Measurements from ENCODE around the gene CDH5. TPM values are rescaled to one million over a fixed set of nuclear protein-coding genes. Genes with fewer than 3 reads are reported as not detected.

The CDH5 gene
- total RNA-seq, 4 donors from 2014 or later, result 56.0 to 90.0 (median 67.2) TPM

DNA sequence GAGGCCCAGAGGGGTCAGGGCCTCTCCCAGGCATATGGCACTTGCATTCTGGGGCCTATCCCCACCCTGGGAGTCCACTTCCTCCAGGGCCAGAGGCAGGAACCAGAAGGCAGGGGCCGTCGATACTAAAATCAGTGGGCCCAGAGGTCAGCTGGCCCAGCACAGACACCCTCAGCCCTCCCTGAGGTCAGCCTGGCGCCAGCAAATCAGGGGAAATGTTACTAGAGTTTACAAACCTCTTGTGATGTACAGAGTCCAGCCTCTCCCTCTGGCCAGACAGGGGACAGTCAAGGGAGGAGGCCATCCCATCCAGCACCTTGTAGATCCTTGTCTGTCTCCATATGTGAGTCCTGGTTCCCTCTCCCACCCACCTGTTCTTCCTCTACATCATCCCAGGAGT lies 10.8 kb downstream of the CDH5 start:
- peak overlapping the region in 2 of 3 donors; percentile 17 to 24 for H3K27ac ChIP-seq
- H3K4me3 ChIP-seq (replicated peaks in 1 of 3), result no peak overlapping the region
- H3K36me3 ChIP-seq, result no peaks in the 10 kb centered on the region
- intact Hi-C loops (cut with DNase I), result no loop called here
- H3K27me3 ChIP-seq, result no peaks in the 10 kb centered on the region
- WGBS, 2 donors, result 67 to 80% methylated on average over 1 to 3 of the region's 3 CpGs
- TF ChIP-seq, protein P1, sequence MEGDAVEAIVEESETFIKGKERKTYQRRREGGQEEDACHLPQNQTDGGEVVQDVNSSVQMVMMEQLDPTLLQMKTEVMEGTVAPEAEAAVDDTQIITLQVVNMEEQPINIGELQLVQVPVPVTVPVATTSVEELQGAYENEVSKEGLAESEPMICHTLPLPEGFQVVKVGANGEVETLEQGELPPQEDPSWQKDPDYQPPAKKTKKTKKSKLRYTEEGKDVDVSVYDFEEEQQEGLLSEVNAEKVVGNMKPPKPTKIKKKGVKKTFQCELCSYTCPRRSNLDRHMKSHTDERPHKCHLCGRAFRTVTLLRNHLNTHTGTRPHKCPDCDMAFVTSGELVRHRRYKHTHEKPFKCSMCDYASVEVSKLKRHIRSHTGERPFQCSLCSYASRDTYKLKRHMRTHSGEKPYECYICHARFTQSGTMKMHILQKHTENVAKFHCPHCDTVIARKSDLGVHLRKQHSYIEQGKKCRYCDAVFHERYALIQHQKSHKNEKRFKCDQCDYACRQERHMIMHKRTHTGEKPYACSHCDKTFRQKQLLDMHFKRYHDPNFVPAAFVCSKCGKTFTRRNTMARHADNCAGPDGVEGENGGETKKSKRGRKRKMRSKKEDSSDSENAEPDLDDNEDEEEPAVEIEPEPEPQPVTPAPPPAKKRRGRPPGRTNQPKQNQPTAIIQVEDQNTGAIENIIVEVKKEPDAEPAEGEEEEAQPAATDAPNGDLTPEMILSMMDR (IDR thresholded peaks at IDR 0.05), result no peak
- no peak for TF ChIP-seq POLR2A (IDR thresholded peaks at IDR 0.05)
- H3K4me1 ChIP-seq, result no peaks in the 10 kb centered on the region
- DNase-seq, result no peak
- H3K9me3 ChIP-seq, result no peaks in the 10 kb centered on the region

DNA sequence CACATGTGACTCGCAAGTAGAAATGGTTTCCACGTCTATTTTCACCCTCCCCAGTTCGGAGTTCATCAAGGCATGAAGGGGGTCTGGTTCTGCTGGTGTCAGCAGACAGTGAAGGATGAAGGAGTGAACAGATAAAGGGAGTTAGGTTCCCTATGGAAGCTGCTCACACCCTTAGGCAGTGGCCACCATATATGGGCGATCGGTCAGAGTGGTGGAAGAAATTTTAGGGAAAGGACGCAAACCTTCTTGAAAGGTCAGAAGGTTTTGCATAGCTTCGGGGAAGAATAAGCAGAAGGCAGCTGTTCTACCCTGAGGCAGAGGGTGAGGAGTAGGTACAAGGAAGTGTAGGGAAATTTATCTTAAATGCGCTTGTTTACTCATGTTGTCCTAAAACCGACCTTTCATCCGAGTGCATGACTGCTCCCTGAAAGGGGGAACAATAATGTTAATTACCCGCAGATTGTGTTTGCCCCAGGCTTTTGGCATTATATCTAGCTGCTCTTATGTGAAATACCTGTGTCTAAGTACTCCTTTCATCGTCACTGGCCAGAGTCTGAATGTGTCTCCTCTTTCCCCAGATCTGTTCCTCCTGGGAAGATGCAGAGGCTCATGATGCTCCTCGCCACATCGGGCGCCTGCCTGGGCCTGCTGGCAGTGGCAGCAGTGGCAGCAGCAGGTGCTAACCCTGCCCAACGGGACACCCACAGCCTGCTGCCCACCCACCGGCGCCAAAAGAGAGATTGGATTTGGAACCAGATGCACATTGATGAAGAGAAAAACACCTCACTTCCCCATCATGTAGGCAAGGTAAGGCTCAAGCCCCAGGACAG lies 12.5 kb downstream of the CDH5 start:
- 81 to 86% methylated on average over 16 to 18 of the region's 18 CpGs for WGBS, 2 donors
- H3K4me3 ChIP-seq (replicated peaks in 1 of 3), result no peak overlapping the region
- no peaks in the 10 kb centered on the region for H3K36me3 ChIP-seq
- no peaks in the 10 kb centered on the region for H3K9me3 ChIP-seq
- intact Hi-C loops (cut with DNase I), result no loop called here
- H3K27me3 ChIP-seq, result no peaks in the 10 kb centered on the region
- peaks cover 0 to 13% of the 10 kb centered on the region in 2 donors for H3K4me1 ChIP-seq
- DNase-seq, result no peak
- TF ChIP-seq POLR2A (IDR thresholded peaks at IDR 0.05), result no peak
- TF ChIP-seq, protein P1 (IDR thresholded peaks at IDR 0.05), result no peak
- no peak overlapping the region for H3K27ac ChIP-seq

GRCh38 chr16:66379571-66379941 lies 13.1 kb downstream of the CDH5 start:
- no peaks in the 10 kb centered on the region for H3K36me3 ChIP-seq
- no peak overlapping the region for H3K27ac ChIP-seq
- H3K9me3 ChIP-seq, result no peaks in the 10 kb centered on the region
- H3K27me3 ChIP-seq, result no peaks in the 10 kb centered on the region
- WGBS, 2 donors, result 94 to 97% methylated on average over 3 of the region's 3 CpGs
- no peak overlapping the region for H3K4me3 ChIP-seq (replicated peaks in 1 of 3)
- TF ChIP-seq POLR2A (IDR thresholded peaks at IDR 0.05), result no peak
- TF ChIP-seq, protein P1 (IDR thresholded peaks at IDR 0.05), result no peak
- no peak for DNase-seq
- peaks cover 0 to 13% of the 10 kb centered on the region in 2 donors for H3K4me1 ChIP-seq
- intact Hi-C loops (cut with DNase I), result no loop called here

DNA sequence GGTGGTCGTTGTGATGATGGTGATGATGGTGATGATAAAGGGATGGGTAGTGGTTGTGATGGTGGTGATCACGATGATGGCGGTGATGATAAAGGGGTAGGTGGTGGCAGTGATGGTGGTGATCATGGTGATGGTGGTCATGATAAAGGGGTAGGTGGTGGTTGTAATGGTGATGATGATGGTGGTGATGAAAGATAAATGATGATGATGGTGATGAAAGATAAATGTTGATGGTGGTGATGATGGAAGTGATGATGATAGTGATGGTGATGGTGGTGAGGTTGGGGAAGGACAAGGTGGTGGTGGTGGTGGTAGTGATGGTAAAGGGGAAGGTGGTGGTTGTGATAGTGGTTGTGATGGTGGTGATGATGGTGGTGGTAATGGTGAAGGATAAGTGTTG lies 13.9 kb downstream of the CDH5 start:
- Histone ChIP-seq H3K27ac (no peak overlapping the region), H3K27me3 (no peaks in the 10 kb centered on the region), H3K36me3 (no peaks in the 10 kb centered on the region), H3K4me1 (peaks cover 0 to 13% of the 10 kb centered on the region in 2 donors), H3K4me3 (replicated peaks in 1 of 3) (no peak overlapping the region), H3K9me3 (no peaks in the 10 kb centered on the region)
- intact Hi-C loops (cut with DNase I), result no loop called here
- WGBS, 2 donors, result 62 to 95% methylated on average over 3 of the region's 3 CpGs
- DNase-seq, result no peak
- TF ChIP-seq, protein P1 (IDR thresholded peaks at IDR 0.05), result no peak
- no peak for TF ChIP-seq POLR2A (IDR thresholded peaks at IDR 0.05)

- WGBS, 2 donors, result 86 to 87% methylated on average over 5 of the region's 5 CpGs
Observed at GRCh38 chr16:66381585-66382170, 15.2 kb downstream of the CDH5 start.

More at GRCh38 chr16:66381585-66382170, 15.2 kb downstream of the CDH5 start:
- intact Hi-C loops (cut with DNase I), result no loop called here
- Histone ChIP-seq H3K27ac (peak overlapping the region; percentile 30 to 41 (median 32)), H3K27me3 (no peaks in the 10 kb centered on the region), H3K9me3 (no peaks in the 10 kb centered on the region), H3K36me3 (no peaks in the 10 kb centered on the region), H3K4me3 (replicated peaks in 1 of 3) (no peak overlapping the region), H3K4me1 (peaks cover 6 to 20% of the 10 kb centered on the region in 2 donors)
- no peak for DNase-seq
- no peak for TF ChIP-seq POLR2A (IDR thresholded peaks at IDR 0.05)
